A549 (cell line): Measurements from ENCODE around the gene VGLL3. TPM values are rescaled to one million over a fixed set of nuclear protein-coding genes. Genes with fewer than 3 reads are reported as not detected.

Experiments
- ATAC-seq, 2 experiments: fragments of 200-7000 bp in 1 of 2; fragments of >200 bp in 1 of 2; cut with Nextera tagmentation in 1 of 2; cut with Tn5 transposase in 1 of 2; 3 replicates each; pipeline versions ENCODE4 v1.8.0 to v1.9.1; 2018 to 2020; ENCODE audit warnings: mild to moderate bottlenecking in 1 of 2, moderate library complexity in 1 of 2
- CTCF ChIA-PET: fragments of 300-600 bp; sonication (Branson Sonifier 250); formaldehyde crosslinking; extraction: SDS; loops from one replicate; lab custom pipeline; 2021; ENCODE audit warnings: antibody characterized with exemption, inconsistent platforms; lab: Yijun Ruan, JAX
- POLR2A ChIA-PET: fragments of 350-600 bp; formaldehyde crosslinking; extraction: SDS; loops from one replicate; lab custom pipeline; 2021; ENCODE audit warnings: antibody characterized with exemption, inconsistent platforms; lab: Yijun Ruan, JAX
- DNase-seq, 2 experiments: peaks; one replicate each; pipeline versions ENCODE4 v3.0.0 to v3.0.0-alpha.2; 2011 to 2016; ENCODE audit warnings: low read depth in 1 of 2, low spot score in 1 of 2
- FAIRE-seq: peaks from 2 replicates; lab custom pipeline; 2011; peaks lifted over from hg19 to GRCh38; lab: Jason Lieb, UNC
- H3K27ac ChIP-seq, 2 experiments: fragments of >200 bp; sonication (Bioruptor Twin); formaldehyde crosslinking; 3 replicates each; pipeline ENCODE4 v1.5.1; 2016 to 2017
- H3K4me1 ChIP-seq: fragments of >200 bp; sonication (Bioruptor Twin); formaldehyde crosslinking; 3 replicates; pipeline ENCODE4 v1.6.1; 2016
- H3K4me2 ChIP-seq: fragments of >200 bp; sonication (Bioruptor Twin); formaldehyde crosslinking; 3 replicates; pipeline ENCODE4 v1.6.1; 2016
- H3K4me3 ChIP-seq: fragments of >200 bp; sonication (Bioruptor Twin); formaldehyde crosslinking; 3 replicates; pipeline ENCODE4 v1.5.1; 2016
- H3K9me3 ChIP-seq: fragments of >200 bp; sonication (Bioruptor Twin); formaldehyde crosslinking; 3 replicates; pipeline ENCODE4 v1.6.1; 2016
- ATOH8 ChIP-seq: fragments of 250-450 bp; sonication (Bioruptor Pico); IDR thresholded peaks from 2 replicates; pipeline ENCODE4 v1.5.0; 2020; ENCODE audit warnings: low read depth, mild to moderate bottlenecking, moderate library complexity
- BCL3 ChIP-seq: fragments of >200 bp; sonication (Bioruptor Twin); formaldehyde crosslinking; IDR thresholded peaks from 3 replicates; pipeline ENCODE4 v1.6.1; 2016
- BHLHE40 ChIP-seq: IDR thresholded peaks from 2 replicates; pipeline ENCODE4 v1.6.1; 2012; ENCODE audit warnings: low read depth, low read length, inconsistent platforms
- EHMT2 ChIP-seq: fragments of 200-600 bp; sonication (generic); IDR thresholded peaks from 2 replicates; pipeline ENCODE4 v1.6.1; 2016; ENCODE audit warnings: antibody characterized with exemption, low read depth, mild to moderate bottlenecking, moderate library complexity
- ESRRA ChIP-seq: fragments of 150-350 bp; IDR thresholded peaks from 2 replicates; pipeline ENCODE4 v1.6.1; 2014; ENCODE audit warnings: mild to moderate bottlenecking, low read length, borderline replicate concordance
- FOSL2 ChIP-seq, 2 experiments: fragments of 450-650 bp in 1 of 2; fragments of >200 bp in 1 of 2; sonication (Bioruptor Twin) in 1 of 2; formaldehyde crosslinking; IDR thresholded peaks; 2 replicates each; pipeline versions ENCODE4 v1.5.0 to v1.6.1; 2016 to 2020; ENCODE audit warnings: mild to moderate bottlenecking in 1 of 2, moderate library complexity in 1 of 2
- HES2 ChIP-seq: fragments of >200 bp; sonication (Bioruptor Twin); formaldehyde crosslinking; IDR thresholded peaks from 2 replicates; pipeline ENCODE4 v1.6.1; 2016
- JUN ChIP-seq, 2 experiments: fragments of >200 bp; sonication (Bioruptor Twin); formaldehyde crosslinking; IDR thresholded peaks; 2 replicates in 1 of 2; 3 replicates in 1 of 2; pipeline ENCODE4 v1.6.1; 2016 to 2017
- MAFK ChIP-seq: fragments of 450-650 bp; IDR thresholded peaks from 2 replicates; pipeline ENCODE4 v1.6.1; 2014; ENCODE audit not compliant: partially characterized antibody
- MYC ChIP-seq: IDR thresholded peaks from 2 replicates; pipeline ENCODE4 v1.6.1; 2012; ENCODE audit warnings: mild to moderate bottlenecking, inconsistent platforms, low read length, improper control_type of control experiment, borderline replicate concordance
- NPAS2 ChIP-seq: fragments of 250-450 bp; sonication (Bioruptor Pico); IDR thresholded peaks from 2 replicates; pipeline ENCODE4 v1.8.0; 2022; ENCODE audit warnings: mild to moderate bottlenecking, moderate library complexity, borderline replicate concordance
- POLR2AphosphoS2 ChIP-seq: conservative IDR thresholded peaks from 2 replicates; pipeline ENCODE4 v1.6.1; 2012; ENCODE audit warnings: low read length, improper control_type of control experiment, inconsistent platforms
- RAD21 ChIP-seq, 2 experiments: fragments of >200 bp in 1 of 2; sonication (Bioruptor Twin) in 1 of 2; formaldehyde crosslinking in 1 of 2; IDR thresholded peaks in 1 of 2; conservative IDR thresholded peaks in 1 of 2; 2 replicates in 1 of 2; 3 replicates in 1 of 2; pipeline ENCODE4 v1.6.1; 2012 to 2018; ENCODE audit warnings: inconsistent platforms in 1 of 2
- ZC3H11A ChIP-seq: fragments of 450-650 bp; IDR thresholded peaks from 2 replicates; pipeline ENCODE4 v1.6.1; 2014; ENCODE audit warnings: antibody characterized with exemption, mild to moderate bottlenecking
- ZNF302 ChIP-seq: fragments of 250-450 bp; sonication (Bioruptor Pico); IDR thresholded peaks from 2 replicates; pipeline ENCODE4 v1.9.0; 2021; ENCODE audit warnings: inconsistent platforms, mild to moderate bottlenecking, moderate library complexity
- ZSCAN20 ChIP-seq: fragments of 250-450 bp; sonication (Bioruptor Pico); IDR thresholded peaks from 2 replicates; pipeline ENCODE4 v1.8.0; 2022; ENCODE audit warnings: mild to moderate bottlenecking, moderate library complexity
- WGBS: methylation state at CpG from one replicate; pipeline ENCODE4 v1.1.6; 2017; ENCODE audit errors: missing lambda C conversion rate; 5-methylcytosine and 5-hydroxymethylcytosine counted together
- polyA plus RNA-seq, 4 experiments: library from polyadenylated mRNA; depleted of rRNA in 3 of 4; stranded (reverse); fragments of >200 nt; fragmentation: RNase III in 1 of 4; extraction: RNeasy Plus Mini Kit Qiagen cat#74134 plus additional on column Dnase treatment in 1 of 4; gene quantifications; 2 replicates in 3 of 4; 3 replicates in 1 of 4; pipeline ENCODE4 v1.2.3, GENCODE V29; 2011 to 2017
- TF ChIP-seq, protein P1 (sequence below): fragments of 150-350 bp; IDR thresholded peaks from 2 replicates; pipeline ENCODE4 v1.6.1; 2014; ENCODE audit warnings: low read depth, mild to moderate bottlenecking, low read length
- TF ChIP-seq, protein P2 (sequence below): fragments of 200-600 bp; sonication (generic); IDR thresholded peaks from 2 replicates; pipeline ENCODE4 v1.6.1; 2016; ENCODE audit warnings: antibody characterized with exemption, mild to moderate bottlenecking, moderate library complexity

Gene VGLL3
- polyA plus RNA-seq, 2 of the 4 experiments (the other 2 are of a cell fraction), result 4.3 to 13.0 TPM

DNA sequence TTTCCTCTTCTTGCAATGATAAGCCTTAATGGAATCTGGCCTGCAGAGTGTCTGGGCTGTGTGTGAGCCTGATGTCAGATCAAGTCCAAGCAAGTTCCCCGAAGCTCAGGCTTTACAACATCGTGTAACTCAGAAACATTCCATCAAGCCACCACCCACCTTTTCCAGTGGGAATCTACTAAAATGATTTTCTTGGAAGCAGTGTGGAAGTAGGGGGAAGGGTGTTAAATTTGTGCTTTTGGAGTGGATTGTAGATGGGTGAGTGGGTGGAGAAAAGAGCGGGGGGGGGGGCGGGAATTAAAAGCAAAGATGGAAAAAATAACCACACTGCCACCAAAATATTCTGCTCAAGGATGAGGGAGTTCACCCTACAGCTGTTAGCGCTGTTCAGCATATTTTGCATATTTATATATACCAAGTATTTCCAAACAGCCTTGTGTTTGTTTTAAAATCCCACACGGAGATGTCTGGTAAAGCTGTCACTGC is 53.6 kb downstream of the VGLL3 start:
- H3K4me2 ChIP-seq, result no peak overlapping the region
- DNase-seq, result no peak

DNA sequence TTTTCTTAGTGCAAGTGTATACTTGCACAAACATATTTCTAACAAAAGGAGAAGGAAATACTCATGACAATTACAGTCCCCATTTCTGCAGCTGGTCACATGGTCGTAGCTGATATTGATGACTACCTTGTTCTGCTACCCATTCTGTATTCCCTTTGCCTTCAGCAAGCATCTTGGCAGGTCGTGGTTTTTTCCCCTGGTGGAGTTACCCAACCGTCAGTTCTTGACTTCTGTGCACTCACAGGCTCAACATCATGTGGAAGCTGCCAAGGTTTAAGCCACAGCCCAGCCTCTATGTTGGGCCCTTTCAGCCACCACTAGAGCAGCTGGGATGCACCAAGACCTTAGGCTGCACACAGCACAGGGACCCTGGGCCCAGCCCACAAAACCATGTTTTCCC is 56.1 kb downstream of the VGLL3 start:
- CTCF ChIA-PET, result interaction anchor here (0.7 to 1.1 kb wide), 2 partner anchors 30 to 55 kb away, joined by 3 read pairs; no protein-coding TSS in a partner anchor
- POLR2A ChIA-PET, result no interaction called here

More for the DNA sequence above, 53.6 kb downstream of the VGLL3 start:
- WGBS, result 83% methylated on average over 5 of the region's 6 CpGs
- ATAC-seq (no peak), FAIRE-seq (no peak)
- H3K4me3 ChIP-seq, result no peak overlapping the region
- CTCF ChIA-PET, result interaction anchor here (1.0 kb wide), 1 partner anchor 30 kb away, joined by 4 read pairs; no protein-coding TSS in a partner anchor
- no peak overlapping the region for H3K27ac ChIP-seq
- TF ChIP-seq NPAS2 (CRISPR knock-in tag) (no peak), BCL3 (no peak), POLR2AphosphoS2 (no peak), ZSCAN20 (no peak)
- TF ChIP-seq, all 56 proteins: peak for 0
- POLR2A ChIA-PET, result no interaction called here
- Histone ChIP-seq H3K9me3 (no peaks in the 10 kb centered on the region), H3K4me1 (no peaks in the 10 kb centered on the region)

DNA sequence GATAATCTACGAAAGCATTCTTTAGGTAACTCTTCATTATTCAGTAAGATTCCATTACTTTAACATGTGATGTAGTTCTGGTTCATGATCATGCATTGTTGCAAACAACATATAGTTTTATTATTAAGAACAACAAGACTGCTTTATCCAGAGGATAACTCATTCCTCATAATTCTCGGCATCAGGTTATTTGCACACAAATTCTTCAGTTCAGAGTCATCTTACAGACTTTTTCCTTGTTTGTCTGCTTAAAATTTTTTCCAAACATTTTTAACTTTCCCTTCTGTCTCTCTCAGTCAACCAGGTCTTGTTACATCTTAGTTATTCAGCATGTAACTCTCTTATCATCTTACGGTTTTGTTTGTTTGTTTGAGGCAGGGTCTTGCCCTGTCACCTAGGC is 60.1 kb downstream of the VGLL3 start:
- 46% methylated on average over 3 of the region's 3 CpGs for WGBS
- ChIA-PET CTCF (interaction anchor here (1.5 kb wide), 1 partner anchor 151 kb away, joined by 3 read pairs; no protein-coding TSS in a partner anchor), POLR2A (no interaction called here)
- Histone ChIP-seq H3K9me3 (no peaks in the 10 kb centered on the region), H3K4me2 (no peak overlapping the region), H3K4me3 (no peak overlapping the region), H3K4me1 (no peaks in the 10 kb centered on the region), H3K27ac (no peak overlapping the region)
- no peak for DNase-seq
- ATAC-seq, result no peak
- FAIRE-seq, result no peak
- TF ChIP-seq HES2 (no peak), ZNF302 (CRISPR knock-in tag) (no peak), JUN (IDR thresholded peaks at IDR 0.05) (no peak), FOSL2 (IDR thresholded peaks at IDR 0.05) (no peak), FOSL2 (CRISPR knock-in tag; IDR thresholded peaks at IDR 0.05) (no peak), RAD21 (conservative IDR thresholded peaks at IDR 0.05 in 1 of 2, IDR thresholded peaks at IDR 0.05 in 1 of 2) (no peak), EHMT2 (no peak), ESRRA (no peak), MYC (no peak), ATOH8 (CRISPR knock-in tag) (no peak)

More for the DNA sequence above, 56.1 kb downstream of the VGLL3 start:
- no peaks in the 10 kb centered on the region for H3K4me1 ChIP-seq
- DNase-seq, result no peak
- no peaks in the 10 kb centered on the region for H3K9me3 ChIP-seq
- no peak overlapping the region for H3K4me3 ChIP-seq
- WGBS, result 42% methylated on average over 3 of the region's 3 CpGs
- no peak for FAIRE-seq
- peak in 1 of 2 experiments; percentile 36; a peak in 1 of 6 replicates for ATAC-seq
- no peak overlapping the region for H3K4me2 ChIP-seq
- TF ChIP-seq BHLHE40 (no peak), NPAS2 (CRISPR knock-in tag) (no peak), BCL3 (no peak), ZC3H11A (no peak), MAFK (no peak)
- TF ChIP-seq, protein P1, sequence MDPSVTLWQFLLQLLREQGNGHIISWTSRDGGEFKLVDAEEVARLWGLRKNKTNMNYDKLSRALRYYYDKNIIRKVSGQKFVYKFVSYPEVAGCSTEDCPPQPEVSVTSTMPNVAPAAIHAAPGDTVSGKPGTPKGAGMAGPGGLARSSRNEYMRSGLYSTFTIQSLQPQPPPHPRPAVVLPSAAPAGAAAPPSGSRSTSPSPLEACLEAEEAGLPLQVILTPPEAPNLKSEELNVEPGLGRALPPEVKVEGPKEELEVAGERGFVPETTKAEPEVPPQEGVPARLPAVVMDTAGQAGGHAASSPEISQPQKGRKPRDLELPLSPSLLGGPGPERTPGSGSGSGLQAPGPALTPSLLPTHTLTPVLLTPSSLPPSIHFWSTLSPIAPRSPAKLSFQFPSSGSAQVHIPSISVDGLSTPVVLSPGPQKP, result no peak
- TF ChIP-seq, protein P2, sequence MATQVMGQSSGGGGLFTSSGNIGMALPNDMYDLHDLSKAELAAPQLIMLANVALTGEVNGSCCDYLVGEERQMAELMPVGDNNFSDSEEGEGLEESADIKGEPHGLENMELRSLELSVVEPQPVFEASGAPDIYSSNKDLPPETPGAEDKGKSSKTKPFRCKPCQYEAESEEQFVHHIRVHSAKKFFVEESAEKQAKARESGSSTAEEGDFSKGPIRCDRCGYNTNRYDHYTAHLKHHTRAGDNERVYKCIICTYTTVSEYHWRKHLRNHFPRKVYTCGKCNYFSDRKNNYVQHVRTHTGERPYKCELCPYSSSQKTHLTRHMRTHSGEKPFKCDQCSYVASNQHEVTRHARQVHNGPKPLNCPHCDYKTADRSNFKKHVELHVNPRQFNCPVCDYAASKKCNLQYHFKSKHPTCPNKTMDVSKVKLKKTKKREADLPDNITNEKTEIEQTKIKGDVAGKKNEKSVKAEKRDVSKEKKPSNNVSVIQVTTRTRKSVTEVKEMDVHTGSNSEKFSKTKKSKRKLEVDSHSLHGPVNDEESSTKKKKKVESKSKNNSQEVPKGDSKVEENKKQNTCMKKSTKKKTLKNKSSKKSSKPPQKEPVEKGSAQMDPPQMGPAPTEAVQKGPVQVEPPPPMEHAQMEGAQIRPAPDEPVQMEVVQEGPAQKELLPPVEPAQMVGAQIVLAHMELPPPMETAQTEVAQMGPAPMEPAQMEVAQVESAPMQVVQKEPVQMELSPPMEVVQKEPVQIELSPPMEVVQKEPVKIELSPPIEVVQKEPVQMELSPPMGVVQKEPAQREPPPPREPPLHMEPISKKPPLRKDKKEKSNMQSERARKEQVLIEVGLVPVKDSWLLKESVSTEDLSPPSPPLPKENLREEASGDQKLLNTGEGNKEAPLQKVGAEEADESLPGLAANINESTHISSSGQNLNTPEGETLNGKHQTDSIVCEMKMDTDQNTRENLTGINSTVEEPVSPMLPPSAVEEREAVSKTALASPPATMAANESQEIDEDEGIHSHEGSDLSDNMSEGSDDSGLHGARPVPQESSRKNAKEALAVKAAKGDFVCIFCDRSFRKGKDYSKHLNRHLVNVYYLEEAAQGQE, result no peak
- no peak overlapping the region for H3K27ac ChIP-seq
